ENCODE measurements around the gene TRERF1.
A peak's percentile ranks its signal among the peaks of the same experiment; 100 is the strongest.
"Not testable (repeated sequence)": the region's sequence is repeated elsewhere in the genome, so short reads cannot be mapped to it uniquely, and the experiment has no call there.

The TRERF1 gene

DNA sequence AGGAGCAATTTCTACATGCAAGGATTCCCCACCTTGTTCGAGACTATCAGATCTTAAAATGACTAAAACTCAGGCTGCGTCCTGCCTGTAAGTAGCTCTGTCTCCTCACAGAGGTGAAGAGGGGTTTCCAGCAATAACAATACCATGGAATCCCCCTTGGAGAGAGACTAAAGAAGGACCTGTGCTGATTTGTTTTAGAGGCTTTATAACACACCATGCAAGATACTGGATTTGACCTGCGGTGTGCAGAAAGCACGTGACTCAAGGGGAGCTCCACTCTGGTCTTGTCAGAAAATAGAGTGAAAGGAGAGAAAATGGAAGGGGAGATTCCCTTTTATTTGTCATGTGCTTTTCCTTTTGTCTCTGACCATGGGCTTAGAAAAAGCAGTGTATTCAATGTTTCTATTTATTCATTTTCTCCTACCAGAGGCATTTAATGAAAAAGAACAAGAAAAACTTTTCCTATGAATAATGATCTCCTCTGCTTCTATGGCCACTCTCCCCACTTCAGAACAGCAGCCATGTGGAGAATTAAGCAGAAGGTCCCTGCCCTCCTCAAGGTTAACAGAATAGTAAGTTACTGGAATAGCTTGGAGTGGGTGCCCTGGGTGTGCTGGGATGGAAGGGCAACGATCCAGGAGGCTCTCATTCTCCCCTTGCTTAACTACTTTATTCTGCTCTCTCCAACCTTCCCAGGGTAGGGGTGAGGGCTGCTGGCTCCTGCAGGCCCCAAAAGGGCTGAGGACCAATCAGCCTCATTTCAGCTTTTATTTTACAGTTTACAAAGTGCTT lies 214.8 kb downstream of the TRERF1 start:
- DNase-seq, result no peak

DNA sequence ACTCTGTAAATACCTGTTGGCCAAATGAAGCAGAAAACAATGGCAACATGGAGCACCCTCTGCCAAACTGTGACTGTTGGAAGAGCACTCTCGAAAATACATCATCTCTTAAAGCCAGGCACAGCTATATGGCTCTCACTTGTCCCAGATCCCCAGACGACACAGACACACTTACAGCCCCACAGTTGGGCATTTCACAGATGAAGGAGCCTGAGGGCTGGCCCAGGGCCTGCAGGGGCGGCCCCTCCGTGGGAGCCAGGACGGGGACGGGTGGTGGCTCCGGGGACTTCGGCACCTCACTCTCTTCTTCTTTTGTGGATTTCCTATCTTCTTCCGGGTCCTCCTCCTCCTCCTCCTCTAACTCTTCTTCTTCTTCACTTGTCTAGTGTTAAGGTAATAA lies 215.7 kb downstream of the TRERF1 start:
- no peak for DNase-seq

DNA sequence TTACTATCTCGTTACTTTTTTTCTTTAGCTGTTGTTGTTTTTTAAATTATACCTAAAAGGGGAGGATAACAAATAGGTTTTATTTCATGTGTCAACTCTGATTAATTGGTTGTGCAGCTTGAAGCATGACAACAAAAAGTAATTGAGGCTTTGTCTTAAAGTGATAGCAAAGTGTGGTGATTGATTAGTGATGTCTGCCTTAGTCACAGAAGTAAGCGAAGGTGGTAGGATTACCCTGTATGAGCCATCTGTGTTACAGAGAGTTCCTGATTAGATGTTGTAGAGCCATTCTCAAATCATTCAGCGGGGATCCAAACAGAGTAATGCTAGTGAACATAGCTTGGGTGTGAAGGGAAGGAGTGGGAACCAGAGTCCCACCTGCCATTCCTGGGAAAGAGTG lies 219.7 kb downstream of the TRERF1 start:
- no peak for DNase-seq

DNA sequence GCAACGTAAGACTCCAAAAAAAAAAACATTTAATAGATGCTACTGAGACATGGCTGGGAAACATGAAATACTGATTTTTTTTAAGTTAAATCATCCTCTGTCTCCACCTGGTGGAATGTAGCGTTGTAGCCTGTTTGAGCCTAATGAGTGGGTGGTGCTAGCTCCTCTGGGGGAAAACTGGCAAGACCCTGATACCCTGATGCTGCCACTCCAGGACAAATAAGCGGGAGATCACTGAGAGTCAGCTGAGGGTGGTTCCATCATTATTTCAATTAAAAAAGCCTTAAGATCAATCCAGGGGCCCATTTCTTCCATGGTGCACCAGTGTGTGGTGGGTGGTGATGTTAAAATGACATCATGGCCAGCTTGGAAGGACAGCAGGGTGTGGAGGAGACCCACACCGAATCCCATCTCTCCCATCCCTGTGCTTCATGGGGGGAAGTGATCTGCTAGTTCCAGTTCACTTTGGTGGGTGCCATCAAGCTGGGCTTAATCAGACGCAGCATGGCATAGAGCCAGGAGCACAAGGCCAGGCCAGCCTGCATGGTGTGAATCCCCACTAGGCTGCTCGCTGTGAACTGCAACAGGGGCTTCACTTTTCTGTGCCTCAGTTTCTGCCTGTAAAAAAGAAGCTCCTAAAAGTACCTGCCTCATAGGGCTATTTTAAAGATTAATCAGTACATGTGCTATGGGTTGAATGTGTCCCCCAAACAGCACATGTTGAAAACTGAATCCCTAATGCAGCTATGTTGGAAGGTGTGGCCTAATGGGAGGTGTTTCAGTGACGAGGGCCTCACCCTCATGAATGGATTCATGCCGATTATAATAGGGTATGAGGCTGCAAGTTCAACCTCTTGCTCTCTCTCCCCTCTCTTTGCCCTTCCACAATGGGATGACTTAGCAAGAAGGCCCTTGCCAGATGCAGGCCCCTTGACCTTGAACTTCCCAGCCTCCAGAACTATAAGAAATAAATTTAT lies 221.1 kb downstream of the TRERF1 start:
- DNase-seq, result no peak

DNA sequence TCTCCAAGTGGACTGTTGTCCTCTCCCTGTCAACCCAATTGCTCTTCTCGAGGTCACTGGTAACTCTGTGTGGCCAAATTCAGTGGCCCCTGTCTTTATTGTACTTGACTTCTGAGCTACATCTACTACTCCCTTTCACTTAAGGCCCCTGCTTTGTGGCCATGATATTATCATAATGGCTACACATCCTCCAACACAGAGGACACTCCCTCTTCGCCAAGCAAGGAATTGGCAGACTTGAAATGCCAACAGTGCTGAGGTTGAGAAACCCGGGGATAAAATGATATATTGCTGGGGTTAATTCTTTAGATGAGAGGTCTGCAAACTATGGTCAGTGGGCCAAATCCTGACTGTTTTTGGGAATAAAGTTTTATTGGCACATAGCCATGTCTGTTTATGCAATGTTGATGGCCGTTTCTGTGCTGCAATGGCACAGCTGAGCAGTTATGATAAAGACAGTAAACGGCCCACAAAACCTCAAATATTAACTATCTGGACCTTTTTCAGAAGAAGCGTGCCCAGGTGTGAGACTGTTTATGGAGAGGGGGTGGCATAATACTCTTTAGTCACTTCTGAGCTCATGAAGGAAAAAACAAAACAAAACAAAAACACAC lies 222.1 kb downstream of the TRERF1 start:
- no peak for DNase-seq

DNA sequence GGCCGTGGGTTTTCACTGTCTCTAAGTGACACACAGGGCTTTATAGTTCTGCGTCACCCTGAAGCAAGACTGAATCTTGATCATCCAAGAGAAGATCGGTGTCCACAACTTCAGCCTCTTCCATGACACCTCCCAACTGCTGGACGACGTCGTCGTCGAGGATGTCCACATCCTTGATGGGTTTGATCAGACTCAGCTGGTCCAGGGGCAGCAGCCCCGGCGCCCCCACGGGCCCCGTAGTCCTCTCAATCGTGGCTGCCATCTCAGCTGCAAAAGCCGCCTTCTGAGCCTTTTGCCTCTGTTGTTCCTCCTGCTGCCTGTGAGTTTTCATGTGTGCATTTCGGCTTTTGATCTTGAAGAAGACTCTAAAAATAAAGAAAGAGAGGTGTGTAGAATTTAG lies 223.4 kb downstream of the TRERF1 start:
- no peak for DNase-seq

DNA sequence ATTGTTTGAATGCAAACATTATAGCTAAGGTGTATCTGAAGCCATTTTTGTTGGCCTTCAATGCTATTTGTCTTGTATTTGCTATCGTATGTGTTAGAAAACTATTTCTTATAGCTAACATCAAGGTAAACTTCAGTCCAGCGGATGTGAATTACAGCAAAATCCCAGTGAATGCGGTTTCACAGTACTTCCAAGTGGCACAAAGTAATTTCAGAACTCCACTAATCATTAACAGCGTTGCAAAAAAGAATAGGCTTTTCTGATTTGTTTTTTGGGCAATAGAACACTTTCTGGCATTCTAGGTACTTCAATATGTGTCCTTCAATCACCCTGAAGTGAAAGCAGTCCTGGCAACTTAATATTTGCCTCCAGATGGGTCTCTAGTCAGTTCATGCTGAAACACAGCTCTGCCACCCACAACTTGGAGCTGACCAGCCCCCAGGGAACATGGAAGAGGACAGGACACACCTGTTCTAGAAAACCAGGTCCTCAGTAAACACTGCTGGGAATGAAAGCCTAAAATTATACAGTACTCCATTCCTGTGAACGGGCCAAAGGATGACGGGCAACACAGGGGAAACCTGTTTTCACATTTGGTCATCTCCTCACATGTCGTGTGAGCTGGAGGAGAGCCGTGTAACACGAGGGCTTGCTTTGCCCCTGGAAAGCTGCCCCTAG lies 224.4 kb downstream of the TRERF1 start:
- DNase-seq, result no peak

DNA sequence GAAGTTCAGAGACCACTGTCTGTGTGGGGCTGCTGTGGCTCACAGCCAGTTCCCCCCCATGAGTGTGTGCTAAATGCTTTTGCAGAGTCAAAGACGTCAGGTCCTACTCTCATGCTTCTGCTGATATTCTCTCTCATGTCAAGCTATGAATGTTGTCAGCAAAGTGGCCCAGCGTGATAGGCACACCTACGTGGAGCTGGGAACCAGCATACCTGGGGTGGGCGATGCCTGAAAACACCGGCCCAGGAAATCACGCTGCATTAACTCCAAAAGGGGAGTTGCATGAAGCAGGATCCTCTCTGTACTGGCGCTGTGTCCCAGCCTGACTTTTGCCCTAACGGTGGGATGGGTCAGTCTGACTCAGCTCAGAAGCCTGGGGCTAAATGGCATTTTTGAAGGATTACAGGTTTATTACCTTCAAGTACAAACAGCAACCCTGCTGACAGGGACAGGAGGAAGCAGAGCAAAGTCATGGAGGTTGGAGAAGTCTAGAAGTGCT lies 225.0 kb downstream of the TRERF1 start:
- no peak for DNase-seq

DNA sequence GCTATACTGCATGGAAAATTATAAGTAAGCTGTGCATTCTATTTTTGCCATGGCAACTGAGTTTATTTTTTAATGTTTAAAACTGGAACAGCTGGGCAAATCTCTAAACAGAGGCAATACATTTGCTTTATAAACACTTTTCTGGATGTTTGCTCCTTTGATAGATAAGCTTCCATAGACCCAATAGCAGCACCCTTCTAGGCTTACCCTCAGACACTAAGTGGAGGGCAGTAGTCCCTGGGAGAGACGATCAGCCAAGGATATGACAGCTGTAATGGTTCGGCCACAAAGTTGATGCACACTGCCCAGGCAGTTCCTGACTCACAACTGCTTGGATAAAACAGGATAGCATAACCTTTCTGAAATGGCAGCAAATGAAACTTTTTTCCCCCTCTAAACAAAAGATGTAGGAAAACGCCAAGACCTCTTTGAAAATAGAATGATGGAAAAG lies 225.5 kb downstream of the TRERF1 start:
- DNase-seq, result no peak

DNA sequence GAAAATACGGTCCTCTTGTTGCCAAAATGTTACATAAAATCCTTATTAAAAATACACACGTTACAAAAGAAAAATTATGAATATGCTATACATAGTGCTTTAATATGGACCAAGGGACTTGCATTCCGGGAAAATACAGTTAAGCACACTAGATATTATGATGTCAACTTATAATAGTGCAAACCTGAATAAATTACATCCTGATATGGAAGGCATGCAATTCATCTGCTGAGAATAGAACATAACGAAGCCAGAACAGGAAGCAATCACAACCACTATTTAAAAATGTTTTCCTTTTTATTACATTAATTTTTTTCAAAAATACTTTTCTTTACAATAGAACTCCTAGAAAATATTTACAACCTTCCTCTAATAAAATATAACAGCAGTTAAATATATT lies 226.3 kb downstream of the TRERF1 start:
- DNase-seq, result no peak

DNA sequence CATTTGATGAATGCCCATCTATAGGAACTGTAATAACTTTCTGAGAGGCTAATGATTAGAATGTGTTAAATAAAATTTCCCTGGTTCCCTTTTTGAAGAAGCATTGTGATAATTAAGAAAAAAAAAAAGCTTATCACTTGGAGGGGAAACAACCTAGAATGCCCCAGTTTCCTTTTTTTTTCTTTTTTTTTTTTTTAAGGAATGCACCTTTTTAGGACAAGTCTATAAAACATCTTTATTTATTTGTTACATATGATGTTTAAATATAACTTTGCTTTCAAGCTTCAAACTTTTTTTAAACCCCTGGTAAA lies 226.7 kb downstream of the TRERF1 start:
- DNase-seq, result no peak

DNA sequence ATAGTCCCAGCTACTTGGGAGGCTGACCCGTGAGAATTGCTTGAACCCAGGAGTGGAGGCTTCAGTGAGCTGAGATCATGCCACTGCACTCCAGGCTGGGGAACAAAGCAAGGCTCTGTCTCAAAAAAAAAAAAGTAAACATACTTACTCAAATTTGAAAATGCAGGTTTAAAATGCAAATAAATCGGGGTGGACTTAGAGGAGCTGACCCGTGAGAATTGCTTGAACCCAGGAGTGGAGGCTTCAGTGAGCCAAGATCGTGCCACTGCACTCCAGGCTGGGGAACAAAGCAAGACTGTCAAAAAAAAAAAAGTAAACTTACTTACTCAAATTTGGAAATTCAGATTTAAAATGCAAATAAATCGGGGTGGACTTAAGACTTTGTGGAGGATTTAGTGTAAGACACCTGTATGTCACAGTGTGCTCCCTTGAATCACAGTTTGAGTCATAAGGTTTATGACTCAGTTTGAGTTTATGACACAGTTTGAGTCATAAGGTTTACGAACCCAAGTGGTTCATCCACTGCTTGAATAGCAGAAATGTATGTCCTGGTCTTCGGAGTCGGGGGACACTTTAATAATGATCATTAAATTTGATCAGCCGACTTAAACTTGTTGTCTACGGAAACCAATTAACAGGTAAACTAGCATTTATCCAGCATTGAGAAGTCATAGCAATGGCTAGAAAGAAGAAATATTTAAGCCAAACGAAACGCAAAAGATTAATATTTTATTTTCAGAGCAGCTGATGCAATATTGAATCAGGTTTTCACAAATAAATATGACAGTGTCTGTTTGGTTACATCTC lies 227.3 kb downstream of the TRERF1 start:
- DNase-seq, result no peak

DNA sequence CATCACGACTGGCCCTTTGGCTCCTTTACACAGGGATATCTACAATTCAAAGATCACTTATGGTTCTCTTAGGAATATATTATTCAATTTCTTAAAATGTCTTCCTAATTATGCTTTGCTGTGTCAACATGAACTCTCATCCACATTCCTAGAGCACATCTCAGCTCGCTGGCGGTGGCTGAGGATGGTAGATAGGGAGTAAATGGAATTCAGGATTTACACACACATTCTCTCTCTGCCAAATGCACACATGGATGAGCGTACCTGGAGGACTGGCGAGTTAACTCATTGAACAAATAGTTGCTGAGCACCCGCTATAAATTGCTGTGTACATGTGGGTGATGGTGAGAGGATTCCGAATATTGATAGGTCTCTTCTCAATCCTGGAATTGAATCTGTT lies 229.3 kb downstream of the TRERF1 start:
- DNase-seq, result no peak

DNA sequence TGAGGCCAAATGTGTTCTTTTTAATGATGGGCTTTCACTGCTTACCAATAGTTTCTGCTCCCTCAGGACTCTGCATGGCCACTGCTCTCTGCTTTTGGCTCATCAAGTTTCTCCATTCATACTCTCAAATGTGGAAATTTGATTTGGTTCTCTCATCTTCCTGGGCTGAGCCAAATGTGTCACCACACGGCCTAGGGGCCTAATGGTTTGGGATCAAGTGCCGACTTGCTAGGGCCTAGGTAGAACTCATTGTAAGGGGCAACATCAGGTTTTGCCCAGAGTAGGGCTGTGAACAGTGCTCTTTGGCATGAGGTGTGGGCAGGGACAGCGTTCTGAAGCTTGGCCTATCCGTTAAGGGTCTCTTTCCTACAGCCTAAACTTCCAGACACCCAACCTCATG lies 230.2 kb downstream of the TRERF1 start:
- DNase-seq, result no peak

DNA sequence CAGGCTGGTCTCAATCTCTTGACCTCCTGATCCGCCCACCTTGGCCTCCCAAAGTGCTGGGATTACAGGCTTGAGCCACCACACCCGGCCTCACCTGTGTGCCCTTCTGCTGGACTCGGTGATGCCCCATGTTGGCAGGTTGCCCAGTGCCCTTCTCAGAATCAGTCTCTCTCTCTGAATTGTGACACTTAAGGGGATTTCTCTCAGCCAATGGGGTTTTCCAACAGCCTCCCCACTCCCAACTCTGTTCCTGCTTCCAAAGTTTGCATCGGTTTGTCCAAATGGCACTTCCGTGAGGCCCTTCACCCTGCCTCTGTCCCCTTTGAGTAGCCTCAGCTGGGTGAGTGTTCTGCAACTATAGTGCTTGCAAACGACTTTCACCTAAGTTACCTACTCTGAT lies 230.9 kb downstream of the TRERF1 start:
- no peak for DNase-seq

DNA sequence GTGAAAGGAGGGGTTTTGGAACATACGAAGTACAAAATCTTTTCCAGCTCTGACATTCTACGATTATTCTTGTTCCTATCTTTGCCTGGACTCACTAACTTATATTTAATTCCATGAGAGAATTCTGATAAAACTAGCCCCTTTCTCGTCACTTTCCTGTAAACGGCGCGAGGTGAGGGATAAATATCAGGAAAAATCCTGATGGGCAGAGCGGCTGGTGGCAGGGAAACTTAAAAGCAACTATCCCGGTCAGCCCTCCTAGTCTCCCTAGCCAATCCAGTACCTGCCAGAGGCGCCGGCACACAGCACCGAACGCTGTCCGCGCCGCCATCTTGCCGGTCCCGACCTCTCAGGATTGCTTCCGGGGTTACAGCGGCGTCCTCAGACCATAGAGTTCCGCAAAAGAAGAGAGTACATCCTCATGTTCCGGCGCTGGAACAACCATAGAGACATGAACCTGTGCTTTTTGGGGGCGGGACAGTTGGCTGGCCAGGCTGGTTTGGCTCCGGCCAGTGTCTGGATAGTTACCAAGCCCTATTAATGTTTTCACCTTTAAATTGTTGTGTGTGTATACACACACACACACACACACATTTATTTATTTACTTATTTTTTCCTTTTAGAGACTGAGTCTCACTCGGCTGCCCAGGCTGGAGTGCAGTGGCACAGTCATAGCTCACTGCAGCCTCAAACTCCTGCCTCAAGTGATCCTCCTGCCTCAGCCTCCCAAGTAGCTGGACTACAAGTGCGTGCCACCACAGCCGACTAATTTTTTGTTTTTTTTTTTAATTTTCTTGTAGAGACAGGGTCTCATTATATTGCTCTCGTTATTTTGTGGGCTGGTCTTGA lies 234.0 kb downstream of the TRERF1 start, which contains the start of gene MRPS10:
Gene MRPS10 (minus strand): TSS at position 343 of the 849 bp plus-strand sequence. CDS start 12 bp downstream, at position 331.
- peak; percentile 56 for DNase-seq

DNA sequence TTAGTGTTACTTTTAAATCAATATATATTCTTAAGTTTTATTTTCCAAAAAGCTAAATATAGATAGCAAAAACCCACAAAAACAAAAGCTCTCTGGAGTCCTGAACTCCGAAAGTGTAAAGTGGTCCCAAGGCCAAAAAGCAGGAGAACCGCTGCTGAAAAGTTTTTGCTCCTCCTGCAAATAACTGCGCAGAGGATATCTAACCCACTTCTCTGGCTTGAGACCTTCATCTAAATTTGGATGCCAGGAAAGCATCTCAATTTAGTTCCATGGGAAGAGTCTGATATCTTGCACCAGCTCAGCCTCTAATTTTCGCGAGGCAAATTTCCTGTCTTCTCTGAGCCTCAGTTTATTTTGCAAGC lies 234.6 kb downstream of the TRERF1 start:
- no peak for DNase-seq

DNA sequence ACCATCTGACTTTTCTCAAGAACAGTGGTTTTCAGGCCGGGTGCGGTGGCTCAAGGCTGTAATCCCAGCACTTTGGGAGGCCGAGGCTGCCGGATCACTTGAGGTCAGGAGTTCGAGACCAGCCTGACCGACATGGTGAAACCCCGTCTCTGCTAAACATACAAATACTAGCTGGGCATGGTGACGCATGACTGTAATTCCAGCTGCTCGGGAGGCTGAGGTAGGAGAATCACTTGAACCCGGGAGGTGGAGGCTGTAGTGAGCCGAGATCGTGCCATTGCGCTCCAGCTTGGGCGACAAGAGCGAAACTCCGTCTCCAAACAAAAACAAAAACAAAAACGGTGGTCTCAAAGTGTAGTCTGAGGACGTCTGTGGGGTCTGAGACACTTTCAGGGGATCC lies 235.2 kb downstream of the TRERF1 start:
- DNase-seq, result not testable (repeated sequence)

DNA sequence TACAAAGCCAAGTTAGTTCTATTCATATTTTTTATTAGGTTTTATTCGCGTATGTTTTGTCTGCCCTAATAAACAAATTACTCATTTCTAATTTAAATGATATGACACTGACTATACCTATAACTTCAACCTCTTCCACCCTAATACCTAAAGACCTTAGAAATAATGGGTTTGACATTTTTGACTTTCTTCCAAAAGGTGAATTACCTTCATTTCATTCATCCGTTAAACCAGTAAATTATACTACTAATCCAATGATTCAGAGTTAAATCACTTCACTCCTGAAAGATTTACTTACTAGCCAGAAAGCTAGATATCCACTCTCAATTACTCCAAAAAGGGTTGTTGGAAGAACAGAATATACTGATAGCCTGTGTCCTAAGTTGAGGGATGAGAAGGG lies 239.3 kb downstream of the TRERF1 start:
- no peak for DNase-seq

DNA sequence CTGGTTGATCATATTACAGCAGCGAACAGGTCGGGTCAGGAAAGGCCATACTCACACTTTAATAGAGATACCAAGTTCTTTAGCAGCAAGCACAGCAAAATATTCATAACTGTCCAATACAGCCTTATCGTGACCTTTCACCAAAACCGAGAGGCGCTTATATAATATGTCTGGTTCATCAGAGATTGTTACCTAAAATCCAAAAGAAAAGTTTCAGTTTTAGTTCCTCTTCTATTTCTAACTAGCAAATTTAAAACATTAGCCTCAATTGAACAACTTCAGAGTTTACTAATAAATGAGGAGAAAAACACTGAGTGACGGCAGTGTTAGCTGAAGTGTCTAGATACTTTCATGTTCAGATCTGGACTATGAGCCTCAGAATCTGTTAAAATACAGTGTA lies 240.0 kb downstream of the TRERF1 start:
- DNase-seq, result no peak

DNA sequence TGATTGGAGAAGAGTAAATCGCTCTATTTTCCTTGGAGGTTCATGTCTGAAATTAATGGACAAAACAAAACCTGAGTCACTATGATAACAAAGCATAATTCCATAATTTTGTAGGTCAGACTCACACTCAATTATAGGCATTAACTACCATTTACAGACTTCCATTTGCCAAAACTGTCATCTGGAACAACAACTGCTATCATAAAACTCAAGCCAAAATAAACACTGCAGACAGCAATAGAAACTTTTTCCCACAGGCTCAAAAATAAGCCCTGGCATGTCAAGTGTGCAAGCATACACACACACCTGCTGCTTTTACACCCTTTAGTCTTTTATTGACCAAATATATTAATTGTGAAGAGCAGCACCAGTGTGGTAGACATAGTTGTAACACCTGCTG lies 241.2 kb downstream of the TRERF1 start:
- DNase-seq, result no peak

All from activated gamma-delta T cell (primary cell).